ENCODE data around the gene MPP1.

DNA sequence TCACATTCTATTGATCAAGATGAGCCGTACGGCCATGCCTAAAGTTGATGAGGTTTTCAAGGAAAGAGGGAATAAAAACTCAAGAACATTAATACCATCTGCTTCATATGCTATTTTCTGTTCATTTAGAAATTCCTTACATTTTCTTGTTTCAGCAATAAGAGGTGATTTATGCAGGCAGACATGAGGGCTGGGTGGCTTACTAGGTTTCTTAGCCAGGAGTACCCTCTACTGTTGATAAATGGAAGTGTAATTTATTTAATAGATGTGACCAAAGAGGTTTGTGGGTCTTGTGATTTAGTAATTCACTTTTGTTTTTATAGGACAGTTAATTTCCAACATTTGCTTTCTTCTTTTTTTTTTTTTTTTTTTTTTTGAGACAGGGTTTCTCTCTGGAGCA, 35.6 kb upstream of the MPP1 start:
- TF ChIP-seq, protein P1, sequence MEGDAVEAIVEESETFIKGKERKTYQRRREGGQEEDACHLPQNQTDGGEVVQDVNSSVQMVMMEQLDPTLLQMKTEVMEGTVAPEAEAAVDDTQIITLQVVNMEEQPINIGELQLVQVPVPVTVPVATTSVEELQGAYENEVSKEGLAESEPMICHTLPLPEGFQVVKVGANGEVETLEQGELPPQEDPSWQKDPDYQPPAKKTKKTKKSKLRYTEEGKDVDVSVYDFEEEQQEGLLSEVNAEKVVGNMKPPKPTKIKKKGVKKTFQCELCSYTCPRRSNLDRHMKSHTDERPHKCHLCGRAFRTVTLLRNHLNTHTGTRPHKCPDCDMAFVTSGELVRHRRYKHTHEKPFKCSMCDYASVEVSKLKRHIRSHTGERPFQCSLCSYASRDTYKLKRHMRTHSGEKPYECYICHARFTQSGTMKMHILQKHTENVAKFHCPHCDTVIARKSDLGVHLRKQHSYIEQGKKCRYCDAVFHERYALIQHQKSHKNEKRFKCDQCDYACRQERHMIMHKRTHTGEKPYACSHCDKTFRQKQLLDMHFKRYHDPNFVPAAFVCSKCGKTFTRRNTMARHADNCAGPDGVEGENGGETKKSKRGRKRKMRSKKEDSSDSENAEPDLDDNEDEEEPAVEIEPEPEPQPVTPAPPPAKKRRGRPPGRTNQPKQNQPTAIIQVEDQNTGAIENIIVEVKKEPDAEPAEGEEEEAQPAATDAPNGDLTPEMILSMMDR (conservative IDR thresholded peaks at IDR 0.05; ENCODE audit: low read length): peak; percentile 59
- TF ChIP-seq EZH2phosphoT487 (IDR thresholded peaks at IDR 0.05; ENCODE audit: borderline replicate concordance): no peak

Data from Loucy (cell line).